Kidney (tissue), 14 donors: ENCODE data around the gene MIDN. TPM values are rescaled to one million over a fixed set of nuclear protein-coding genes. Genes with fewer than 3 reads are reported as not detected.
A peak's percentile ranks its signal among the peaks of the same experiment; 100 is the strongest.

Source experiments
- DNase-seq, 5 donors: peaks; one replicate each; pipeline ENCODE4 v3.0.0-alpha.2; 2013 to 2020
- FAIRE-seq: peaks from 2 replicates; lab custom pipeline; 2012; peaks lifted over from hg19 to GRCh38; lab: Jason Lieb, UNC
- H3K27ac ChIP-seq, 2 donors: one replicate each; pipeline ENCODE4 v1.7.0; 2013; ENCODE audit warnings: low read depth in 2 of 2, low read length in 2 of 2, inconsistent platforms in 1 of 2
- H3K27me3 ChIP-seq: one replicate; pipeline ENCODE4 v1.7.1; 2013; ENCODE audit warnings: low read length, inconsistent platforms; ENCODE audit not compliant: control insufficient read depth, insufficient read depth
- H3K36me3 ChIP-seq, 3 donors: one replicate each; pipeline versions ENCODE4 v1.7.0 to v1.7.1; 2013; ENCODE audit warnings: low read length in 3 of 3, control low read depth in 1 of 3, inconsistent platforms in 1 of 3; ENCODE audit not compliant: insufficient read depth in 3 of 3, control insufficient read depth in 2 of 3
- H3K4me1 ChIP-seq, 3 donors: one replicate each; pipeline versions ENCODE4 v1.7.0 to v1.7.1; 2013; ENCODE audit warnings: low read length in 3 of 3, inconsistent platforms in 1 of 3, low read depth in 1 of 3; ENCODE audit not compliant: control insufficient read depth in 2 of 3, insufficient read depth in 2 of 3
- H3K4me3 ChIP-seq, 3 donors: one replicate each; pipeline versions ENCODE4 v1.7.0 to v1.8.1; 2013; ENCODE audit warnings: low read length in 3 of 3, control low read depth in 1 of 3, inconsistent platforms in 1 of 3
- H3K9ac ChIP-seq, 3 donors: one replicate each; pipeline versions ENCODE4 v1.7.0 to v1.7.1; 2013; ENCODE audit warnings: low read length in 3 of 3, control low read depth in 1 of 3, inconsistent platforms in 1 of 3
- H3K9me3 ChIP-seq, 3 donors: one replicate each; pipeline versions ENCODE4 v1.7.0 to v1.7.1; 2013; ENCODE audit warnings: low read length in 3 of 3, control low read depth in 1 of 3, inconsistent platforms in 1 of 3; ENCODE audit not compliant: control insufficient read depth in 2 of 3, insufficient read depth in 1 of 3
- CTCF ChIP-seq: IDR thresholded peaks from 3 replicates; pipeline ENCODE4 v1.5.1; 2012; ENCODE audit warnings: mild to moderate bottlenecking, moderate library complexity, borderline replicate concordance; ENCODE audit not compliant: insufficient read depth; ENCODE audit errors: extremely low read depth
- intact Hi-C: fragments of 100-400 bp; cut with DNase I; formaldehyde crosslinking; loops from one replicate; pipeline ENCODE4 v1.11.1; 2022
- polyA plus RNA-seq: library from polyadenylated mRNA; stranded (reverse); fragments of 350-450 nt; fragmentation: Illumina TruSeq; extraction: RNeasy Lipid Tissue Mini Kit (QIAGEN cat#74804); gene quantifications from one replicate; pipeline ENCODE4 v1.2.3, GENCODE V29; 2014; ENCODE audit warnings: low read depth, low replicate concordance; ENCODE audit not compliant: insufficient read depth
- total RNA-seq: library from RNA; stranded (reverse); fragmentation: NEBNext Ultra II Directional; extraction: Animal tissue kit (Norgen Biotek cat#: 25700); gene quantifications from one replicate; pipeline ENCODE4 v1.2.1, GENCODE V29; 2021
- donor health status: control.
- donor health status: control.
- donor health status: control.
- donor health status: control.
- donor health status: control.
- donor health status: DM: yes; HTN: yes; CAD: no.
- donor health status: Normal renal cell carcinoma (clear cell type).

Gene MIDN
- total and polyA plus RNA-seq, 2 donors from 2014 or later: 21.3 to 205 TPM

GRCh38 chr19:1283207-1283916 lies 35.0 kb downstream of the MIDN start:
- Histone ChIP-seq H3K27ac (no peak overlapping the region), H3K36me3 (peaks cover 0 to 8% (median 0%) of the 10 kb centered on the region in 3 donors), H3K27me3 (no peaks in the 10 kb centered on the region), H3K9ac (no peak overlapping the region), H3K4me1 (no peaks in the 10 kb centered on the region), H3K4me3 (no peak overlapping the region), H3K9me3 (no peaks in the 10 kb centered on the region)
- intact Hi-C loops: no loop called here
- peak in 1 of 5 donors; percentile 71 for DNase-seq
- no peak for TF ChIP-seq CTCF
- no peak for FAIRE-seq

- Histone ChIP-seq H3K27me3 (no peaks in the 10 kb centered on the region), H3K27ac (no peak overlapping the region), H3K4me3 (no peak overlapping the region), H3K36me3 (peaks cover 0 to 6% (median 0%) of the 10 kb centered on the region in 3 donors), H3K9ac (no peak overlapping the region), H3K9me3 (no peaks in the 10 kb centered on the region), H3K4me1 (no peaks in the 10 kb centered on the region)
- no peak for TF ChIP-seq CTCF
- intact Hi-C loops: no loop called here
- DNase-seq: peak in 1 of 5 donors; percentile 73
- no peak for FAIRE-seq
Measured at GRCh38 chr19:1283917-1284292, 35.5 kb downstream of the MIDN start.

GRCh38 chr19:1284293-1284978 lies 36.1 kb downstream of the MIDN start:
- DNase-seq (peak in 1 of 5 donors; percentile 56), FAIRE-seq (no peak)
- Histone ChIP-seq H3K9me3 (no peaks in the 10 kb centered on the region), H3K27me3 (no peaks in the 10 kb centered on the region), H3K27ac (no peak overlapping the region), H3K4me1 (no peaks in the 10 kb centered on the region), H3K9ac (no peak overlapping the region), H3K36me3 (peaks cover 0 to under 1% (median 0%) of the 10 kb centered on the region in 3 donors), H3K4me3 (no peak overlapping the region)
- TF ChIP-seq CTCF: no peak
- intact Hi-C loops: no loop called here
